Measurements from ENCODE around the gene DYRK1A.

Gene DYRK1A

DNA sequence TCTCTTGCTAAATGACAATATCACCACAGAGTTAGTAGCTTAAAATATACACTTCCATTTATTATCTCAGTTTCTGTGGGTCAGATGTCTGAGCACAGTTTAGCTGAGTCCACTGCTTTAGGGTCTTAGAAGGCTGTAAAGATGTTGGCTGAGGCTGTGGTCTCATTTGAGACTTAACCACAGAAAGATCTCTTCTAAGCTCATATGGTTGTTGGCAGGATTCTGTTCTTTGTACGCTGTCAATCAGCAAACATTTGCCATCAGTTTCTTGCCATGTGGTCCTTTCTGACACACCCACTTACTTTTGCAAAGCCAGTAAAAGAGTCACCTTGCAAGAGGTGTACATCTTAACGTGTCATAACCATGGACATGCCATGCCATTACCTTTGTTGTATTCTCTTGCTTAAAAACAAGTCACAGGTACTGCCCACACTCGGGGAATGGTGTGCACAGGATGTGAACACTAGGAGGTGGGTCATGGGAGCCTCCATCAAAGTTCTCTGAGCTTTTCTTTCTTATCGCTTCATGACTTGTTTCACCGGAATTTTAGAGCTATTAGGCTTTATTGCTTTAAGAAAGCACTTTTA, 18.7 kb downstream of the DYRK1A start:
- Histone ChIP-seq H3F3A (ENCODE audit: insufficient read depth, low read length) (no peaks in the 10 kb centered on the region), H3K4me3 (ENCODE audit: low read length) (no peak overlapping the region), H3K4me2 (ENCODE audit: low read depth, low read length) (no peak overlapping the region), H3K4me1 (ENCODE audit: low read length) (no peaks in the 10 kb centered on the region), H3K27me3 (replicated peaks; ENCODE audit: insufficient read depth, low read length) (no peaks in the 10 kb centered on the region), H3K9me2 (replicated peaks; ENCODE audit: insufficient read depth, low read length) (no peaks in the 10 kb centered on the region), H3K9ac (ENCODE audit: low read length) (no peak overlapping the region), H4K20me1 (ENCODE audit: insufficient read depth, low read length) (peaks cover 93% of the 10 kb centered on the region), H3K27ac (ENCODE audit: low read length) (no peak overlapping the region), H3K79me2 (ENCODE audit: low read length) (peaks cover 100% of the 10 kb centered on the region), H3K36me3 (replicated peaks; ENCODE audit: insufficient read depth, low read length) (no peaks in the 10 kb centered on the region), H3K9me3 (replicated peaks; ENCODE audit: insufficient read depth, low read length) (no peaks in the 10 kb centered on the region), H2AFZ (ENCODE audit: low read length) (no peak overlapping the region)
- DNase-seq, result no peak
- TF ChIP-seq, protein P1, sequence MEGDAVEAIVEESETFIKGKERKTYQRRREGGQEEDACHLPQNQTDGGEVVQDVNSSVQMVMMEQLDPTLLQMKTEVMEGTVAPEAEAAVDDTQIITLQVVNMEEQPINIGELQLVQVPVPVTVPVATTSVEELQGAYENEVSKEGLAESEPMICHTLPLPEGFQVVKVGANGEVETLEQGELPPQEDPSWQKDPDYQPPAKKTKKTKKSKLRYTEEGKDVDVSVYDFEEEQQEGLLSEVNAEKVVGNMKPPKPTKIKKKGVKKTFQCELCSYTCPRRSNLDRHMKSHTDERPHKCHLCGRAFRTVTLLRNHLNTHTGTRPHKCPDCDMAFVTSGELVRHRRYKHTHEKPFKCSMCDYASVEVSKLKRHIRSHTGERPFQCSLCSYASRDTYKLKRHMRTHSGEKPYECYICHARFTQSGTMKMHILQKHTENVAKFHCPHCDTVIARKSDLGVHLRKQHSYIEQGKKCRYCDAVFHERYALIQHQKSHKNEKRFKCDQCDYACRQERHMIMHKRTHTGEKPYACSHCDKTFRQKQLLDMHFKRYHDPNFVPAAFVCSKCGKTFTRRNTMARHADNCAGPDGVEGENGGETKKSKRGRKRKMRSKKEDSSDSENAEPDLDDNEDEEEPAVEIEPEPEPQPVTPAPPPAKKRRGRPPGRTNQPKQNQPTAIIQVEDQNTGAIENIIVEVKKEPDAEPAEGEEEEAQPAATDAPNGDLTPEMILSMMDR (IDR thresholded peaks at IDR 0.05; ENCODE audit: low read length), result no peak
- TF ChIP-seq EZH2 (optimal IDR thresholded peaks at IDR 0.05; ENCODE audit: low read depth, low read length), result no peak
- TF ChIP-seq EZH2phosphoT487 (IDR thresholded peaks at IDR 0.05; ENCODE audit: low read length), result no peak

DNA sequence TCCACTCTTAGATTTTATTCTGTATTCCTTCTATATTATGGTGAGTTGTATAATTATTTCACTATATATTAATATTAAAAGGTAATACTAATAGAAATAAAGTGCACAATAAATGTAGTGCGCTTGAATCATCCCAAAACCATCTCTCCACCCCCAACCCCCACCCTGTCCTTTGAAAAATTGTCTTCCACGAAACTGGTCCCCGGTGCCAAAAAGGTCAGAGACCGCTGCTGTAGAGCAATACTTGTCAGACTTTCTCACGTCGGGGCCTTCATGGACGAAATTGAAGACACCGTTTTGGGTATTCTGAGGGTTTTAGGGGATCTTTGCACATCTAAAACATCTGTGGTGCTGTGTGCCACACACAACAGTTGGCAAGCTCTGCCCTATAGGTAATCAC, 19.6 kb downstream of the DYRK1A start:
- no peak overlapping the region for H2AFZ ChIP-seq (ENCODE audit: low read length)
- H3K79me2 ChIP-seq (ENCODE audit: low read length), result peaks cover 100% of the 10 kb centered on the region
- no peaks in the 10 kb centered on the region for H3K36me3 ChIP-seq (replicated peaks; ENCODE audit: insufficient read depth, low read length)
- peaks cover 92% of the 10 kb centered on the region for H4K20me1 ChIP-seq (ENCODE audit: insufficient read depth, low read length)
- H3K4me1 ChIP-seq (ENCODE audit: low read length), result no peaks in the 10 kb centered on the region
- H3K9me3 ChIP-seq (replicated peaks; ENCODE audit: insufficient read depth, low read length), result no peaks in the 10 kb centered on the region
- no peak overlapping the region for H3K9ac ChIP-seq (ENCODE audit: low read length)
- no peak overlapping the region for H3K27ac ChIP-seq (ENCODE audit: low read length)
- TF ChIP-seq EZH2 (optimal IDR thresholded peaks at IDR 0.05; ENCODE audit: low read depth, low read length) (no peak), EZH2phosphoT487 (IDR thresholded peaks at IDR 0.05; ENCODE audit: low read length) (no peak)
- TF ChIP-seq, protein P1 (IDR thresholded peaks at IDR 0.05; ENCODE audit: low read length), result no peak
- no peak overlapping the region for H3K4me3 ChIP-seq (ENCODE audit: low read length)
- no peaks in the 10 kb centered on the region for H3K9me2 ChIP-seq (replicated peaks; ENCODE audit: insufficient read depth, low read length)
- DNase-seq, result no peak
- no peaks in the 10 kb centered on the region for H3K27me3 ChIP-seq (replicated peaks; ENCODE audit: insufficient read depth, low read length)
- H3F3A ChIP-seq (ENCODE audit: insufficient read depth, low read length), result no peaks in the 10 kb centered on the region
- no peak overlapping the region for H3K4me2 ChIP-seq (ENCODE audit: low read depth, low read length)

DNA sequence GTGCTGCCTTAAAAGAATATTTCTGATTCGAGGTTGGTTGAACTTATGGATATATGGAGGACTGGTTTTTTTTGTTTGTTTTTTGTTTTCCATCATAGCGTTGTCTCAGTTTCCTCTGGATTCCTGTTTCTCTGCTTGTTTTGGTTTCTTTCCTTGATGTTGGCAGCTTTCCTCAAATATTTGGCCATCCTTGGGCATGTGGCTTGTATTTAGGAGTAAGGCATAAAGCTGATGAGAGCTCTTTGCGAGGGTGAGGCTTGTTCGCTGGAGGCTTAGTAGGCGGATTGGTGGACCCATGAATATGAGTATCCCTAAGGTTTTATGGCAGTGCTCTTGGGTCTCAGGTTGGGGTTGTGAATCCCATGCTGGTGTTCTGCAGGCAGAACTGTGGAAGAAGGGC, 22.9 kb downstream of the DYRK1A start:
- H4K20me1 ChIP-seq (ENCODE audit: insufficient read depth, low read length), result peaks cover 89% of the 10 kb centered on the region
- H3K9ac ChIP-seq (ENCODE audit: low read length), result no peak overlapping the region
- H3K27me3 ChIP-seq (replicated peaks; ENCODE audit: insufficient read depth, low read length), result no peaks in the 10 kb centered on the region
- no peaks in the 10 kb centered on the region for H3K9me2 ChIP-seq (replicated peaks; ENCODE audit: insufficient read depth, low read length)
- H3K27ac ChIP-seq (ENCODE audit: low read length), result no peak overlapping the region
- no peak overlapping the region for H3K4me2 ChIP-seq (ENCODE audit: low read depth, low read length)
- no peak overlapping the region for H2AFZ ChIP-seq (ENCODE audit: low read length)
- 0 out of 2 replicates have a peak, but pooled peaks cover 4% of the 10 kb centered on the region for H3K36me3 ChIP-seq (replicated peaks; ENCODE audit: insufficient read depth, low read length)
- DNase-seq, result no peak
- no peaks in the 10 kb centered on the region for H3K4me1 ChIP-seq (ENCODE audit: low read length)
- no peaks in the 10 kb centered on the region for H3K9me3 ChIP-seq (replicated peaks; ENCODE audit: insufficient read depth, low read length)
- H3K4me3 ChIP-seq (ENCODE audit: low read length), result no peak overlapping the region
- peaks cover 100% of the 10 kb centered on the region for H3K79me2 ChIP-seq (ENCODE audit: low read length)
- H3F3A ChIP-seq (ENCODE audit: insufficient read depth, low read length), result no peaks in the 10 kb centered on the region
- TF ChIP-seq, protein P1 (IDR thresholded peaks at IDR 0.05; ENCODE audit: low read length), result no peak
- TF ChIP-seq EZH2 (optimal IDR thresholded peaks at IDR 0.05; ENCODE audit: low read depth, low read length), result no peak
- TF ChIP-seq EZH2phosphoT487 (IDR thresholded peaks at IDR 0.05; ENCODE audit: low read length), result no peak

All from MM.1S (cell line).